Coronary artery (tissue), 2 donors: ENCODE data around the gene MED12L.

Experiments
- DNase-seq: peaks from one replicate; pipeline ENCODE4 v3.0.0-alpha.2; 2017; ENCODE audit warnings: low spot score
- H3K27ac ChIP-seq, 2 donors: fragments of 200-600 bp; sonication (generic); one replicate each; pipeline ENCODE4 v1.5.1; 2016 to 2019
- H3K4me3 ChIP-seq: fragments of 200-600 bp; sonication (generic); 2 replicates; pipeline ENCODE4 v1.5.1; 2016; ENCODE audit warnings: mild to moderate bottlenecking, moderate library complexity
- TF ChIP-seq, protein P1 (sequence below): fragments of 200-600 bp; sonication (generic); IDR thresholded peaks from one replicate; pipeline ENCODE4 v1.5.1; 2019; ENCODE audit warnings: antibody characterized with exemption

MED12L gene

GRCh38 chr3:151142929-151143328, 57.5 kb downstream of the MED12L start:
- no peak overlapping the region for H3K27ac ChIP-seq
- TF ChIP-seq, protein P1, sequence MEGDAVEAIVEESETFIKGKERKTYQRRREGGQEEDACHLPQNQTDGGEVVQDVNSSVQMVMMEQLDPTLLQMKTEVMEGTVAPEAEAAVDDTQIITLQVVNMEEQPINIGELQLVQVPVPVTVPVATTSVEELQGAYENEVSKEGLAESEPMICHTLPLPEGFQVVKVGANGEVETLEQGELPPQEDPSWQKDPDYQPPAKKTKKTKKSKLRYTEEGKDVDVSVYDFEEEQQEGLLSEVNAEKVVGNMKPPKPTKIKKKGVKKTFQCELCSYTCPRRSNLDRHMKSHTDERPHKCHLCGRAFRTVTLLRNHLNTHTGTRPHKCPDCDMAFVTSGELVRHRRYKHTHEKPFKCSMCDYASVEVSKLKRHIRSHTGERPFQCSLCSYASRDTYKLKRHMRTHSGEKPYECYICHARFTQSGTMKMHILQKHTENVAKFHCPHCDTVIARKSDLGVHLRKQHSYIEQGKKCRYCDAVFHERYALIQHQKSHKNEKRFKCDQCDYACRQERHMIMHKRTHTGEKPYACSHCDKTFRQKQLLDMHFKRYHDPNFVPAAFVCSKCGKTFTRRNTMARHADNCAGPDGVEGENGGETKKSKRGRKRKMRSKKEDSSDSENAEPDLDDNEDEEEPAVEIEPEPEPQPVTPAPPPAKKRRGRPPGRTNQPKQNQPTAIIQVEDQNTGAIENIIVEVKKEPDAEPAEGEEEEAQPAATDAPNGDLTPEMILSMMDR: no peak
- no peak overlapping the region for H3K4me3 ChIP-seq
- no peak for DNase-seq

- no peak overlapping the region for H3K4me3 ChIP-seq
- TF ChIP-seq, protein P1: no peak
- DNase-seq: no peak
- no peak overlapping the region for H3K27ac ChIP-seq
Measured at GRCh38 chr3:151144016-151144415, 58.6 kb downstream of the MED12L start.

- no peak overlapping the region for H3K27ac ChIP-seq
- H3K4me3 ChIP-seq: no peak overlapping the region
- TF ChIP-seq, protein P1: no peak
- no peak for DNase-seq
Measured at GRCh38 chr3:151144760-151145159, 59.3 kb downstream of the MED12L start.

DNA sequence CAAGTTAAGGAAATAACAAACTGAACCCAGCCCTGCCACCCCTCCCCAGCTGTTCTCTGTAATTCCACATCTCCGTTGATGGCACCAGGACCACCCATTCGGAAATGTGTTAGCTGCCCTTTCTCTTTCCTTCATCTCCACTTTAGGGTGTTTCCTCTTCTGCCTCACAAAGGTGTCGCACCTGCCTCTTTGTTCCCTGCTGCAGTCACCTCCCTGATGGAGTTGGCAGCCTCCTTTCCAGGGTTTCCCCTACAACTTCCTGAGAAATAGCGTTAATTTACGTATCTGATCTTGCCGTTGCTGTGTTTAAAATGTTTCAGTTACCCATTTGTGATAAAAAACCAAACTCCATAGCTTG, 60.2 kb downstream of the MED12L start:
- DNase-seq: no peak
- TF ChIP-seq, protein P1: no peak
- Histone ChIP-seq H3K27ac (no peak overlapping the region), H3K4me3 (peak overlapping the region; percentile 1)

GRCh38 chr3:151146071-151146730, 60.7 kb downstream of the MED12L start:
- TF ChIP-seq, protein P1: peak; percentile 62
- peak; percentile 81 for DNase-seq
- Histone ChIP-seq H3K27ac (no peak overlapping the region), H3K4me3 (peak overlapping the region; percentile 1)

- no peak for DNase-seq
- no peak overlapping the region for H3K27ac ChIP-seq
- TF ChIP-seq, protein P1: no peak
Measured at GRCh38 chr3:151146731-151147091, 61.2 kb downstream of the MED12L start.

DNA sequence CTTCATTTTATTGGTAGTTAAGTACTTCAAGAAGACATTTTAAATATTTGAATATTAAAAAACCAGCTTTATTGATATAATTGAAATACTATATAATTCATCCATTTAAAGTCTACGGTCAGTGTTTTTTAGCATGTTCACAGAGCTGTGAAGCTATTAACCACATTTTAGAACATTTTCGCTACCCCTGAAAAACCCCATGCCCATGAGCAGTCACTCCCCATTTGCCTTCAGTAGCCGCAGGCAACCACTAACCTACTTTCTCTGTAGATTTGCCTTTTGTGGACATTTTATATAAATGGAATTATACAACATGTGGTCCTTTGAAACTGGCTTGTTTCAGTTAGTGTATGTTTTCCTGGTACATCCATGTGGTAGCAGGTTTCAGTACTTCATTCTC, 61.8 kb downstream of the MED12L start:
- Histone ChIP-seq H3K27ac (no peak overlapping the region), H3K4me3 (no peak overlapping the region)
- TF ChIP-seq, protein P1: no peak
- DNase-seq: no peak

More at GRCh38 chr3:151146731-151147091, 61.2 kb downstream of the MED12L start:
- no peak overlapping the region for H3K4me3 ChIP-seq
